Loucy (cell line): Measurements from ENCODE around the gene NOSIP.

Experiments used
- H2AFZ ChIP-seq: fragments of 200-600 bp; sonication (generic); 2 replicates; pipeline ENCODE4 v1.6.0; 2016; ENCODE audit warnings: antibody characterized with exemption, mild to moderate bottlenecking, low read length, moderate library complexity
- H3F3A ChIP-seq: fragments of 200-600 bp; 2 replicates; pipeline ENCODE4 v1.6.0; 2016; ENCODE audit warnings: antibody characterized with exemption, low read depth, mild to moderate bottlenecking
- H3K27me3 ChIP-seq: fragments of 200-600 bp; sonication (generic); 2 replicates; pipeline ENCODE4 v1.6.1; 2014; ENCODE audit warnings: low read length, mild to moderate bottlenecking; ENCODE audit not compliant: insufficient read depth, poor library complexity, severe bottlenecking
- H3K36me3 ChIP-seq: fragments of 200-600 bp; sonication (generic); 2 replicates; pipeline ENCODE4 v1.6.1; 2016; ENCODE audit warnings: low read length; ENCODE audit not compliant: insufficient read depth
- H3K4me1 ChIP-seq: fragments of 200-600 bp; sonication (generic); 2 replicates; pipeline ENCODE4 v1.5.1; 2014; ENCODE audit warnings: low read length, mild to moderate bottlenecking; ENCODE audit not compliant: insufficient read depth, poor library complexity, severe bottlenecking
- H3K4me2 ChIP-seq: fragments of 200-600 bp; sonication (generic); 2 replicates; pipeline ENCODE4 v1.6.0; 2014; ENCODE audit warnings: antibody characterized with exemption, low read length, low read depth, mild to moderate bottlenecking; ENCODE audit not compliant: poor library complexity, severe bottlenecking
- H3K4me3 ChIP-seq: fragments of 200-600 bp; sonication (generic); 2 replicates; pipeline ENCODE4 v1.5.1; 2014; ENCODE audit warnings: low read length, mild to moderate bottlenecking, mixed read lengths; ENCODE audit not compliant: poor library complexity, severe bottlenecking
- H3K79me2 ChIP-seq: fragments of 200-600 bp; sonication (generic); 2 replicates; pipeline ENCODE4 v1.6.1; 2014; ENCODE audit warnings: low read length; ENCODE audit not compliant: insufficient read depth
- H3K9ac ChIP-seq: fragments of 200-600 bp; sonication (generic); 2 replicates; pipeline ENCODE4 v1.6.0; 2014; ENCODE audit warnings: mild to moderate bottlenecking, low read depth, low read length, moderate library complexity; ENCODE audit not compliant: poor library complexity, severe bottlenecking
- H3K9me2 ChIP-seq: fragments of 200-600 bp; sonication (generic); replicated peaks from 2 replicates; pipeline ENCODE4 v1.6.1; 2016; ENCODE audit warnings: low read depth, low read length, mixed read lengths
- H3K9me3 ChIP-seq: fragments of 200-600 bp; sonication (generic); 2 replicates; pipeline ENCODE4 v1.6.1; 2014; ENCODE audit warnings: mild to moderate bottlenecking, antibody characterized with exemption, low read length, low read depth; ENCODE audit not compliant: insufficient read depth
- H4K20me1 ChIP-seq: fragments of 200-600 bp; sonication (generic); 2 replicates; pipeline ENCODE4 v1.6.0; 2014; ENCODE audit warnings: antibody characterized with exemption, low read length, mild to moderate bottlenecking; ENCODE audit not compliant: insufficient read depth, poor library complexity, severe bottlenecking
- CTCF ChIP-seq: fragments of 200-600 bp; sonication (generic); conservative IDR thresholded peaks from 2 replicates; pipeline ENCODE4 v1.5.1; 2014; ENCODE audit warnings: mild to moderate bottlenecking, antibody characterized with exemption, low read length
- EZH2phosphoT487 ChIP-seq: fragments of 200-600 bp; IDR thresholded peaks from 2 replicates; pipeline ENCODE4 v1.6.1; 2018; ENCODE audit warnings: antibody characterized with exemption, mild to moderate bottlenecking, moderate library complexity, borderline replicate concordance

The NOSIP gene

GRCh38 chr19:49580264-49581006 lies at the start of gene NOSIP:
Gene NOSIP (minus strand): TSS chr19:49580556. CDS start chr19:49560691, 19,865 bp downstream.
- H3K4me3 ChIP-seq: peak within 1 kb of the TSS; percentile 86
- H3K9me3 ChIP-seq: no peaks in the 10 kb centered on the region
- peak within 1 kb of the TSS; percentile 97 for H2AFZ ChIP-seq
- no peaks in the 10 kb centered on the region for H3K27me3 ChIP-seq
- H3K4me1 ChIP-seq: peaks cover 20% of the 10 kb centered on the region
- H3F3A ChIP-seq: no peaks in the 10 kb centered on the region
- no peak for TF ChIP-seq EZH2phosphoT487
- no peak for TF ChIP-seq CTCF
- no peaks in the 10 kb centered on the region for H3K9me2 ChIP-seq
- 0 out of 2 replicates have a peak, but pooled peaks cover 2% of the 10 kb centered on the region for H3K36me3 ChIP-seq
- peak within 1 kb of the TSS; percentile 77 for H3K4me2 ChIP-seq
- peak within 1 kb of the TSS; percentile 93 for H3K9ac ChIP-seq
- peaks cover 21% of the 10 kb centered on the region for H4K20me1 ChIP-seq
- H3K79me2 ChIP-seq: peaks cover 45% of the 10 kb centered on the region

- TF ChIP-seq EZH2phosphoT487 (no peak), CTCF (no peak)
- Histone ChIP-seq H3K27me3 (no peaks in the 10 kb centered on the region), H3K4me2 (no peak overlapping the region)
These were observed 49.3 kb upstream of the NOSIP start for GRCh38 chr19:49629659-49630058.

GRCh38 chr19:49626226-49626625 lies 45.9 kb upstream of the NOSIP start:
- Histone ChIP-seq H3K27me3 (no peaks in the 10 kb centered on the region), H3K9me2 (no peaks in the 10 kb centered on the region), H2AFZ (no peak overlapping the region), H3K9me3 (no peaks in the 10 kb centered on the region), H4K20me1 (no peaks in the 10 kb centered on the region), H3K4me3 (no peak overlapping the region), H3K36me3 (peaks cover 46% of the 10 kb centered on the region; the same call in 1 of the 2 replicates), H3F3A (no peaks in the 10 kb centered on the region), H3K4me1 (no peaks in the 10 kb centered on the region), H3K9ac (no peak overlapping the region), H3K79me2 (no peaks in the 10 kb centered on the region), H3K4me2 (no peak overlapping the region)
- TF ChIP-seq EZH2phosphoT487 (no peak), CTCF (no peak)

More at GRCh38 chr19:49629659-49630058, 49.3 kb upstream of the NOSIP start:
- Histone ChIP-seq H3K4me1 (no peaks in the 10 kb centered on the region), H3K9me3 (no peaks in the 10 kb centered on the region), H2AFZ (no peak overlapping the region), H3K4me3 (no peak overlapping the region), H3K79me2 (no peaks in the 10 kb centered on the region), H3F3A (no peaks in the 10 kb centered on the region), H4K20me1 (no peaks in the 10 kb centered on the region), H3K36me3 (peaks cover 28% of the 10 kb centered on the region; the same call in 1 of the 2 replicates), H3K9ac (no peak overlapping the region), H3K9me2 (no peaks in the 10 kb centered on the region)
